Stimulated activated CD4-positive, alpha-beta T cell treated with anti-CD3 and anti-CD28 coated beads, Interleukin-4, amount 100 ng/mL, for 24 hours (primary cell): Measurements from ENCODE around the gene SIPA1L3.

Experiments
- DNase-seq: peaks from one replicate; pipeline ENCODE4 v3.0.0-alpha.2; 2020

The SIPA1L3 gene

DNA sequence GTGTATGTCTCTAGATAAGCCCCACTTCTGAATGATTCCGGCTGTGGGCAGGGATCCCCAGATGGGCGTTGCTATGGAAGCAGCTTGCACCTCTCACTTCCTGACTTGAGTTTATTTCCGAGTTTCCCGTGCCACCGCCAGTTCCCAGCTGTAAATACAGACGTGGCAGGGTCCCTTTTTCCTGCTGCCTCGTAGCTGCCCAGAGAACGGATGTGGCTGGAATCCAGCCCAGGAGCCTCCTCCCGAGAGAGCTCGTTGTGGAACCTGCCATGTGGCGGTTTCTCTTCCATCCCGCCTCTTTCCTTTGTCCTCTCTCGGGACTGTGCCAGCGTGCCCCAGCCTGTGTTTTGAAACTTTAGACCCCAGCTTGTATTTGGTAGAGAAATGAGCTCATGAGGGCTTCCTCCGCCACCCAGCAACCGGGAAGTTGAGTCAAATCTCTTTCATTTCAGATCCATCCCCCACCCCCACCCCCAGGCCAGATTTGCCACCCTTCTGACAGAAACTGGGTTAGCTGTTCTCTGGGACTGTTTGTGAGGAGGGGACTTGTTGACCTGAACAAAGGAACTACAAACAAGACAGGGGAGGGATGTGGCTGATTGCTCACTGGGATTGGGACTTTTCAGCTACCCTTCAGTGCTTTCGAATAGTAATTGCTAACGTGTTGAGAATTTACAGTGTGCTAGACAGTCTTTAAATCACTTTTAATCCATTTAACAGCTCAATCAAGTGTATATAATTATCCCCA, 96.6 kb downstream of the SIPA1L3 start:
- no peak for DNase-seq

DNA sequence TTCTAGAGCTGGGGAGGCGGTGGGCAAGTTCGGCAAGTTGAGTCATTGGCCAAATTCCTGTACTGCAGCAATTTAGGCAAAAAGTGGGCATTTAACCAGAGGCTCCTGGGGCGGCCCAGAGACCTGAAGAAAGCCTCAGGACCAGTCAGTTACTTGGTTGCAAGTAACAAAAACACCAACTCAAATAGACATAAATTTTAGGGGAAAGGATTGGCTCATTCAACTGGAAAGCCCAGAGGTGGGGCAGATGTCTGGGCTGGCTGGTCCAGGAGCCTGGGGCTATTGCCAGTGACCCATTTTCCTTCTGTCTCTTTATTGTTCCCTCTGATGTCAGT, 97.1 kb downstream of the SIPA1L3 start:
- DNase-seq: no peak

DNA sequence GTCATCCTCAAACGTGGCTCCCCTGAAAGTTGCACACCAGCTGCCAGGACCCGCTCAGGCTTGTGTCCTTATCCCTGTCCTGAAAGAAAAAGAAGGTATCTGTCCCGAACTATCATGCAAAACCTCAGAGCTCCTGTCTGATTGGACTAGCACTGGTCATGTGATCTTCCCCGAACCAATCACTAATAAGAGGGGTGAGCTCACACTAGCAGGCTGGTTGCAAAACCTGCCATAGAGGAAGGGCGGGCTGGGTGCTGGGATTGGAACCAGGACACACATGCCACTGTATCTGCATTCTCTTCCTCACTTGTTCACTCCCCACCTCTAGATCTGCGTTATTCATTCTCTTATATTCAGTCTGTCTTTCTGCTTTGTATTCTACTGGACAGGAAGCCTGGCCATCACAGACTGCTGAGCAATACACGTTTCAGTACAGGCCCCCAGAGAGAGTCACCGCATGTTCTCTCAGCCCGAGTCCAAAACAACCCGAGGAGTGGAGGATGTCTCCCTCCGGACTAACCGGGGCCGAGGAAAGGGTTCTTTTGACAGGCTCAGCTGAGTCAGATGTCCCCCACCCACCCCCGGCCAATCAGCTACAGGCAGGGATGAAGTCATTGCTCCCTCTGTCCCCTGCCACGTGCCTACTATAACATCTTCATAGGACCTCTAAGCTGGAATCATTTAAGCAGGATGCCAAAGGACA, 97.7 kb downstream of the SIPA1L3 start:
- DNase-seq: no peak

DNA sequence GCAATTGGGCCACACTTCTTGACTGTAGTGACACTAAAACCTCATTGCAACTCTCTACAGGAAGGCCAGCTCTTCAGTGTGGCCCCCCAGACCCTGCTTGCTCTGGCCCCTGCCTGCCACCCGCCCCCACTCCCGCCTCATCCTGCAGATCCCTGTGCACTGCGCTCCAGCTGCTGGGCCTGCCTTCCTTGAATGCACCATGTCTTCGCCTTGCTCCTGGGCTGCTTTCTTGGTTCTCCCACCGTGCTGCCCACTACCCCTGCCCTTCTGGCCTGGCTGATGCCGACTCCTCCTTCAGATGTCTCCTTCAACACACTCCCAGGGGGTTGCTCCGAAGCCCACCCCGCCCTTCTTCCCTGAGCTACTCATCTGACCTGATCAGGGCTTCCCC, 98.2 kb downstream of the SIPA1L3 start:
- DNase-seq: no peak

DNA sequence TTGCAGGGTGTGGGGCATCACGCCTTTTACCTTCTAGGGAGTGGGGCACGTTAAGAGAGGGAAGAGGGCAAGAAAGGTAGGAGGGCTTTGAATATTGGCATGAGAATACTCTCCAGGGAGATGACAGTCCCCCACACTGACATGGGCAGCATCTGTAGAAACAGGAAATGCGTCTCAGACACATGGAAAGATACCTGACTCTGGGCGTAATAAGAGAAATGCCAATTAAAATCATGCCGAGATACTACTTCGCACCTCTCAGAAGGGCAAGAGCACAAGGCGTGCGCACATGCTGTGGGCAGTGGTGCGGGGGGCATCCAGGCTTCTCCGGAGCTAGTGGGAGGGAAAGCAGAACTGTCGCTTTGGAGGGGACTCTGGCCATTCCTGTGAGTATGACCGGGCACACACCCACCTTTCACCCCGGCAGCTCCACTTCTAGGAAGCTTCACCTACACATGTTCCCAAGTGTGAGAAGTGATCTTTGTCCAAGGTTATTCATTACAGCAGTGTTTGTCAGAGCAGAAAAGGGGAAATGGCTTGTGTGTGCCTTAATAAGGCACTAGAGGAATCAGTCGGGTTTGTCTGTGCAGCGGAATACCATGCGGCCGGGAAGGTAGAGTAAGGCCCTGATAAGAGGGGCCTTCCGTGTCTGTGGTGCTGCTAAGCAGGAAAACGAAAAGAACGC, 99.5 kb downstream of the SIPA1L3 start:
- no peak for DNase-seq

DNA sequence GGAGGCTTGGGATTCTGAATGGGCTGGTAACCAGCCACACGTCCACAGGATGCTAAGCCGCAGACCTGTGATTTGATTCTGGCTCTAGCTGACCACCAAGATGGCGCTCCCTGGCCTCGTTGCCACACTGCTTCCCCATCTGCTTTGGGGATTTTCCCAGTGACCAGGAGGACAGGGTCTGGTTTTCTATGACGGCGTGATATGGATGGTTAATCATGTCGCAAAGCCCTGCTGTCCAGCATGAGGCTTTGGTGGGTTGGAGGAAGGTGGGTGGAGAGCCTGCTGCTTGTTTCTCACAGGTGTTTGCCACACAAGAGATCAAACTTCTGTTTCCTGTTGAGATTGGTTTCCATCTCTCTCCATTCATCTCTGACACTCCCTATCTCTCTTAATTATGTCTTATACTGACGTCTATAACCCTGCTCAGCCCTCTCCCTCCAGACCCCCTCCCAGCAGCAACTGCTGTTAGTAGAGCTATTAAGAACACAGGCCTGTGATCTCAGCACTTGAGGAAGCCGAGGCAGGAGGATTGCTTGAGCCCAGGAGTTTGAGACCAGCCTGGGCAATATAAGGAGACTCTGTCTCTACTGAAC, 102.7 kb downstream of the SIPA1L3 start:
- DNase-seq: no peak

DNA sequence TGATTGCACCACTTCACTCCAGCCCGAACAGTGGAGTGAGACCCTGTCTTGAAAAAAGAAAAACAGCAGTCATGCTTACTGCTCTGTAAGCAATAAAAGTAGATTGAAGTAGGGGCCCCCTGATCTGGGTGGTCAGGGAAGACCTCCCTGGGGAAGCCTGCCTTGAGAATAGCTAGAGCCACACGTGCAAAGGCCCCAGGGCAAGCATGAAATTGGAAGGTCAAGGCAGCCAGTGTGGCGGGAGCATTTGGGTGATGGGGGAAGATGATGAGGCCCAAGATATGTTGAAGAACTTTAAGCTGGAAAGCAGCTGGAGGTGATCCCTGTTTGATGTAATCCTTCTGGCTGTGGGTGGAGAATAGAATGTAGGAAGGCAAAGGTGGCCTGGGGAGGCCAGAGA, 104.4 kb downstream of the SIPA1L3 start:
- DNase-seq: no peak

DNA sequence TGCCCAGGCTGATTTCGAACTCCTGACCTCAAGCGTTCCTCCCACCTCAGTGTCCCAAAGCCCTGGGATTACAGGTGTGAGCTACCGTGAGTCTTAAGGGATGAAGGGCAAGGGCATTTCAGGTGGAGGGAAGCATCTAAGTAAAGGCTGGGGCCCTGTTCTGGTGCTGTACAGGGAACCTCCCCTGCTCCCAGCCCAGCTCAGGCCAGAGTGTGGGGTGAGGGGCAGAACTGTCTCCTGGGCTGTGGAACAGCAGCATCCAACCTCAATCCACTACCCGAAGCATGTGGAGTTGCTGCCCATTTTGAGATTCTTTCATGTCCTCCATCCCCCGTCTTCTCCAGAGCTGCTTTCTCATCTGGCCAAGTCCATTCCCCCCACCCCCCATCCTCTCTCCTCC, 105.3 kb downstream of the SIPA1L3 start:
- DNase-seq: no peak

DNA sequence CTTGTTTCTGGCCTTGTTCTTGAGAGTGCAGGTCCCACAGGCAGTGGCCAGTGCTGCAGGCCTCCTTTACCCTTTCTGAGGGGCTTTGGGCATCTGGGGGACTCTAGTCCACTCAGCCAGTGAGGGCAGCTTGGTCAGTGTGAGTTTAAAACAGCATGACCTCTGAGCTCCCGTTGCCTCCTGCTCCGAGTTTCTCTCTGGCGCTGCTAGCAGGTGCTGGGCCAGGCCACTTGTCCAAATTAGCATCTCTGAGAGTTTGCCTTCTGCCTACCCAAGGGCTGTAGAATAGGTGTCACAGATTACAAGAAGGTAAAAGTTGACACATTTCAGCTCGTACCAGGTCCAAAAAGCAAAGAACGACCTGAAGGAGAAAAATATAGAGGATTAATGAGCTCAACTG, 105.9 kb downstream of the SIPA1L3 start:
- no peak for DNase-seq

DNA sequence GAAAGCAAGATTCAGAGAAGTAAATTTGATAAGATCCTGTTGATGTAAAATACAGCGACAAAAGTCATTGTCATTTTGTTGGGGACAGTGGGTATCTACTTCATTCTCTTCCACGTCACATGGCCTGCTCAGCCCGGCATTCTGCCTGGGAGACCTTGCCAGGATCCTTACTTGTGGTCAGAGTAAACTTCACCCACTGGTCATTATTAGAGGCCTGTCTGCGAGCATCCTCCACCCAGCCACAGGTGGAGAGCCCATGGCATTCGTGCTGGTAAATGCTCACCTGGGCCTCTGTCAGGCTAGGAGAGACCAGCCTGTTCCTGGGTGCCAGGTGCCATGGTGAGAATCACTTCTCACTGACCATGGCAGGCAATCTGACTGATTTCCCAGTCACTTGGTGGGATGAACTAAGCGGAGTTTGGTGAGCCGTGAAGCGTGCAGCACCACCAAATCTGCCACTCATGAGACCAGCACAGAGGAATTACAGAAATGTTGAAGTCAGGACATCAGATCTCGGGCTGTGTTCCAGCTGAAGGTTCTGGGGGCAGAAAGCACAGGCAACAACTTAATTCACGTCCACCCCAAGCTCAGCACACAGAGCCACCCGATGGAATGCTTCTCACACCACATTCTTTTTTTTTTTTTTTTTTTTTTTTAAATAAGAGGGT, 107.0 kb downstream of the SIPA1L3 start:
- DNase-seq: no peak

DNA sequence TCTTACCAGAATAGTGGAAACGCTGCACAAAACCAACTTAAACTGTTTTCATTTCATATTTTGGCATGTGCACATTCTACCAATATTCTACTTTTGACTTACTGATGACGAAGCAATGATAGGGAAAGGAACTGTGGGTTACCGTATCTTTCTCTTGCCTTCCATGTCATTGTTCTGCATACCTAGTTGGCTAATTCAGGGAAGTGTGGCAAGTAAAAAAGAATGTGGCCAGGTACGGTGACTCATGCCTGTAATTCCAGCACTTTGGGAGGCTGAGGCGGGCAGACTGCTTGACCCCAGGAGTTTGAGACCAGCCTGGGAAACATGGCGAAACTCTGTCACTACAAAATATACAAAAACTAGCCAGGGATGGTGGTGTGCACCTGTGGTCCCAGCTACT, 108.2 kb downstream of the SIPA1L3 start:
- DNase-seq: no peak

DNA sequence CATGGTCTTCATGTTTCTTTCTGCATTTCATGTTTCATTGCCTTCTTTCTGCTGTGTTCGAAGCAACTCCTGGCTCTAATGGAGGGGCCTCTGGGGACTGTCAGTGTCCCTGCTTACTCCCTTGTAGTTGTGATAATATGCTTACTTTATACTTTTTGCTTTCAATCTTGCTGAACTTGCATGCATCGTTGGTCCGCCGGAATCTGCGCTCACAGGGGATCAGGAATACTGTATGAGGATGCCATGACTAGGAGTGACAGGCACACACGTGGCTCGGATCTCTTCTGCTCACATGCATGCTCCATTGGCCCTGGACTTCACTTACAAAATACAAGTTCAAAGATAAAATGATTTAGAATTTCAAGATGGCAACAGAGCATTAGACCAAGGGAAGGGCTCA, 108.8 kb downstream of the SIPA1L3 start:
- no peak for DNase-seq

DNA sequence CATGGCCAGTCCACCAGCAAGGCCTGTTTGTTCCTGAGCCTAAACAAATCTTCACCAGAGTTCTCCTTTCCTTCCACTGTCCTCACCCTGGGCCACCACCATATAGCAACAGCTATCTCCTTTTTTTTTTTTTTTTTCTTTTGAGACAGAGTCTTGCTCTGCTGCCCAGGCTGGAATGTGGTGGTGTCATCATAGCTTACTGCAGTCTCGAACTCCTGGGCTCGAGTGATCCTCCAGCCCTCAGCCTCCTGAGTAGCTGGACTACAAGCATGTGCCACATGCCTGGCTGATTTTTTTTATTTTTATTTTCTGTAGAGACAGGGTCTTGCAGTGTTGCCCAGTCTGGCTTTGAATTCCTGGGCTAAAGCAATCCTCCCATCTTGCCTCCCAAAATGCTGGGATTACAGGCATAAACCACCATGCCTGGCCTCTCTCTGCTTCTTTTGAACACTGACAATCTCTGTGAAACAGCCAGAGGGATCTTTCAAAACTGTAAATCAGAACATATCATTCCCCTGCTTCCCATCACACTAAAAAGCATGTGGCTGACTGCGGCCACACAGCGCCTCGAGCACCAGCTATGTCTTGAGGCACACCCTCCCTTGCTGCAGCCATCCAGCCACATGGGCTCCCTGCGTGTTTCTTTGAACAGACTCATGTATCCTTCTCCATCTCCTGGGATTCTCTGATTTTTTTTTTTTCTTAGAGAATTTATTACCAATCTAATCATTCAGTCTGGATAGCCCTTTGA, 110.6 kb downstream of the SIPA1L3 start:
- DNase-seq: no peak

DNA sequence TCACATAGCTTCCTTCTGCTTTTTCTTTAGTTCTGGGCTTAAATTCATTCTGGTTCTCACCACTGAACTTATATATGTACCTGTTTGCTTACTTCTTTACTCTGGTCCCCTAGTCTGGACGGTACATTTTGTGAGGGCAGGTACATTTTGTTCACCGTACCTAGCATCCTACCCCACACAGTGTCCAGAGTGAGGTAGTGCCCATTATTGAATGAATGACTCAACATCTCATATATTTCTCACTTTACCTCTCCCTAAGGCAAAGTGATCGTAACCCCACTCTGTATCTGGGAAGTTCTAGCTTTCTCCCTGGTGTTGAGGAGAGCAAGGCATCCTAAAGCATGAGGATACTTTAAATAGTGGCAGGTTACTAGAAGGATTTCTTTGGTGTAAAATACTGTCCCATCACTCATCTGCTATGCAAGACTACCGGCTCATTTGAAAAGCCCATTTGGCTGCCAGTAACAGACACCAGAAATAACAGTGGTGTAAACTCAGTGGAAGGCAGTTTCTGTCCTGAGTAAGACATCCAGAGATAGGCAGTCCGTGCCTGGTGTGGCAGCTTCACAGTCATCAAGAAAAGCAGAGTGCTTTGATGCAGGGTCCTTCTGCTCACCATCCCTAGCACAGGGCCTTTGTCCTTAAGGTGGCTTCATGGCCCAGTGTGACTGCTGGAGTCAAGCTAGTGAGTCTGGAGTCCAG, 111.8 kb downstream of the SIPA1L3 start:
- no peak for DNase-seq

DNA sequence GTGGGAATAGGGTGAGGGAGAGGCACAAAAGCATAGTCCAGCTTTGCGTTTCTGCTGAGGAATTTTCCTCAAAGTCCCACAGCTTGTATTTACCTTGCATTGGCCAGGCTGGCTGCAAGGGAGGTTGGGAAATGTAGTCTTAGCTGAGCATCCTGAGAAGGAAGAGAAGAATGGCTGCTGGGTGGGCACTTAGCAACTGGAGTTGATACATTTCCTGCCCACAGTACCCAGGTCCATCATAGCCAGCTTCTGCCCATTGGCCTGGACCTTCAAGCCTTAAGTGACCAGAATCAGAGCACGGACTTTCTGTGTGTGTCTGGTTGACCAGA, 112.4 kb downstream of the SIPA1L3 start:
- no peak for DNase-seq

DNA sequence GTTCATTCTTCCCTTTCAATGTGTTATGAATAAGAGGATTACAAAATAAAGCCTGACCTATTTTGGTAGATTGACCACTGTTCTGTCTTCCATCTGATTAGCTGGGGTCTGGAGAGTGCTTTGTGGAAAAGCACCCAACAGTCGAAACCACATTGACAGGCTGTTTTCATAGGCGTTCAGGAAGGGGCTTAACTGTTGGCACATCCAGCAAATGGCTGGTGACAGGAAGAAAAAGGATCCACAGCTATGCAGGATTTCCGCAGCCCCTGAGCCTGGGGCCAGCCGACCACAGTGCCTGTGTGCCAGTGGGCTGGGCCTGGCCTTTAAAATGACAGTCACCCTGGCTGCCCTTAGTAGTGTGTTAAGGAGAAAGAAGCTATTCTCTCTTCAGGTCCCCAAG, 113.3 kb downstream of the SIPA1L3 start:
- no peak for DNase-seq

DNA sequence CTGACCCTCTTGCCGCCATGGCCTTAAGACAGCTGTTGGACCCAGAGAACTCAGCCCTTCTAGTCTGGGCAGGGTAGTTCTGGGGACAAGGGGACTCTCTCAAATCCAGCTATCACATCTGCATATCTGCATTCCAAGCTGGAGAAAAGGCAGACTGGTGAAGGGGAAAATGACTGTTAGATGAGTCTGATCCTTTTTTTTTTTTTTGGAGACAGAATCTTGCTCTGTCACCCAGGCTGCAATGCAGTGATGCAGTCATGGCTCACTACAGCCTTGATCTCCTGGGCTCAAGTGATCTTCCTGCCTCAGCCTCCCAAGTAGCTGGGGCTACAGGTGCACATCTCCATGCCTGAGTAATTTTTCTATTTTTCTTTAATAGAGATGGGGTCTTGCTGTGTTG, 114.3 kb downstream of the SIPA1L3 start:
- no peak for DNase-seq

DNA sequence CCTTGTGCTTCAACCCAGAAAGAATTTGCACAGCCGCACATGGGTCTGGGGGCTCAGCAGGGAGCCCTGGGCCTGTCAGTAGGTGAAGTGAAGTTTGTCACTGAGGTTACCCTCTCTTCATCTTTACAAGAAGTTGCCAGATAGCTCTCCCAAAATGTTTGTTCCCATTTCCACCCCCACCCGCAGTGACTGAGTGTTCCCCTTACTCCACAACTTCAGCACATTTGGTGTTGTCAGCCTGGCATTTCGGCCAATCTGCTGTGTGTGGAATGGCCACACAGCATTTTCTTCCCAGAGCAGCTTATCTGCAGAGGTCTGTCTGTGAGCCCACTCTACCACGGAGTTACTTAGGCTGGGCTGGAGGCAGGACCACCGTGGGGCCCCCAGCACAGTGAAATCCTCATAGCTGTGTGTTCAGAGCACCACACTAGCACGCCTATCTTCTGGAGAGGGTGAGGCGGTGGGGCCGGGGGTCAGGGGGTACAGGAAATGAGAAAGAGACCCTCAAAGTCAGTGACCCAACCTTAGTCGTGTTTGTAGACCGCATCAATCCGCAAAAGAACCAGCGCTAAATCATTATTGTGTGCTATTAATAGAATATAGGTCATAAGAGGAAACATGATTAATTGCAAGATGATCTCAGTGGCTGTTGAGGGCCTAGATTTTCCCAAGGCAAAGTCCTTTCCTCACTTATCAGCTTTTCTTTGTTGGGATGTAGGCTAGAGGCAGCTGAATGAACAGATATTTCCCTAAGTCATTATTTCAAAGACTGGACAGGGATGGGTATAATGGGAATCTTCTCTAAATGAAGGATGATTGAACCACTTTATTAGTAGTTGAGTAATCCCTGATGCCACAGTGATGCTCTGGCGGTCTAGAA, 116.0 kb downstream of the SIPA1L3 start:
- DNase-seq: no peak

DNA sequence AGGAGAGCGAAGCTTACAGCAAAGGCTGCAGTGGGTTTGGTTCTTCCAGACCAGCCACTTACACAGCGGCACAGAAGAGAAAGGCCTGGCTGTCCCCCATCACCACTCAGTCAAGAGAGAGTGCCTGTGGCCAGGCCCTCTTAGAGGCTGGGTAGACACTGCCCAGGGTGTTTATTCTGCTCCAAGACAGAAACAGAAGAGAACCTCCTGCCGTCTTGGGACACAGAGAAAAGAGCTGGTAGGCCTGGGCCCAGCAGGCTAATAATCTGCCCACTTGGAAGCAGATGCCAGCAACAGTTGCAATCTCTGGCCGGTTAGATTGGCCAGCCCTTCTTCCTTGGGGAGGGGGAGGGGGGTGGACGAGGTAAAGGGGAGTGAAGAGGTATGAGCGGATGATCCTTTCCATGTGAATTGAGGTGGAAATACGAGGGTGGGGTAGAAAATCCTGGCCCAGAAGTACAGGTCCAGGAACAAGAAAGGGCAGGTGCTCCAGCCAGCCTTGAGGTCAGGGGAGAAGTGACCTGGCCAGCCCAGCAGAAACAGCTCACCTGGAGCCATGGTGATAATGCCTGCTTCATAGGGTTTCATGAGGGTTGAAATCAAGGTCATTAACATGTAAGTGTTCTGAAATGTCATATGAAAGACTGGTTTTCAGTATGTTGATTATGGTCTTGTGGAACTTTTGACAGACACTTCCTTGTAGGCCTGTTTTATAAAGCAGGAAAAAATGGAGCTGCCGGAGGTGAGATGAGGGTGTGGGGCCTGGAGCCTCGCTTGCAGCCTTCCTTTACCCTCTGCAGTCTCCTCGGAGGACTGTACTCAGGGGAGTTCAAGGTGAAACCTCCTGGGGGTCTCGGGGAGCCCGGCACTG, 116.9 kb downstream of the SIPA1L3 start:
- DNase-seq: no peak
